Sigmoid colon (tissue), 4 donors: ENCODE measurements around the gene GPC5.

Experiments used
- EP300 ChIP-seq, 4 donors: sonication (generic); formaldehyde crosslinking; IDR thresholded peaks; one replicate each; pipeline ENCODE4 v1.6.1; 2017; ENCODE audit warnings: antibody characterized with exemption in 4 of 4
- POLR2A ChIP-seq, 2 donors: fragments of 450-650 bp; IDR thresholded peaks; one replicate each; pipeline ENCODE4 v1.6.1; 2016; ENCODE audit warnings: antibody characterized with exemption in 2 of 2, mild to moderate bottlenecking in 2 of 2, moderate library complexity in 2 of 2
- POLR2AphosphoS5 ChIP-seq, 4 donors: sonication (generic); formaldehyde crosslinking; IDR thresholded peaks; one replicate each; pipeline ENCODE4 v1.6.1; 2017; ENCODE audit warnings: antibody characterized with exemption in 4 of 4
- TF ChIP-seq, protein P1 (sequence below), 4 experiments: fragments of 450-650 bp in 3 of 4; fragments of 200-600 bp in 1 of 4; IDR thresholded peaks; one replicate each; pipeline ENCODE4 v1.5.1; 2016 to 2019; ENCODE audit warnings: antibody characterized with exemption in 4 of 4, mild to moderate bottlenecking in 3 of 4, moderate library complexity in 2 of 4

DNA sequence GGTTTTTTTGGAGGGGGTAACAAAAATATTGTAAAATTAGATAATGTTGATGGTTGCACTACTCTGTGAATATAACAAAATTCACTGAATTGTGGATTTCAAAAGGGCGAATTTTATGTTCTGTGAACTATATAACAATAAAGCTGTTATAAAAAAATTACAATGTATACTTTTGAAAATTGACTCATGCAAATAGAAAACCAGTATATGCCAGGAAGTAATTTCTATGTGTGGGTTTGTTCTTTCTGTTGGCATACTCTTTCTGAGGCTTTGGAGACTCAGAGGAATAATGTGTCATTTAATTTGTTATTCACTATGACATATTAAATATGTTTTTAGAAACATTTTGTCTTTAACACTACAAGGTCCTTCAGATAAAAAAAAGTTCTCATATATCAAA, 310.1 kb downstream of the GPC5 start:
- TF ChIP-seq, protein P1, sequence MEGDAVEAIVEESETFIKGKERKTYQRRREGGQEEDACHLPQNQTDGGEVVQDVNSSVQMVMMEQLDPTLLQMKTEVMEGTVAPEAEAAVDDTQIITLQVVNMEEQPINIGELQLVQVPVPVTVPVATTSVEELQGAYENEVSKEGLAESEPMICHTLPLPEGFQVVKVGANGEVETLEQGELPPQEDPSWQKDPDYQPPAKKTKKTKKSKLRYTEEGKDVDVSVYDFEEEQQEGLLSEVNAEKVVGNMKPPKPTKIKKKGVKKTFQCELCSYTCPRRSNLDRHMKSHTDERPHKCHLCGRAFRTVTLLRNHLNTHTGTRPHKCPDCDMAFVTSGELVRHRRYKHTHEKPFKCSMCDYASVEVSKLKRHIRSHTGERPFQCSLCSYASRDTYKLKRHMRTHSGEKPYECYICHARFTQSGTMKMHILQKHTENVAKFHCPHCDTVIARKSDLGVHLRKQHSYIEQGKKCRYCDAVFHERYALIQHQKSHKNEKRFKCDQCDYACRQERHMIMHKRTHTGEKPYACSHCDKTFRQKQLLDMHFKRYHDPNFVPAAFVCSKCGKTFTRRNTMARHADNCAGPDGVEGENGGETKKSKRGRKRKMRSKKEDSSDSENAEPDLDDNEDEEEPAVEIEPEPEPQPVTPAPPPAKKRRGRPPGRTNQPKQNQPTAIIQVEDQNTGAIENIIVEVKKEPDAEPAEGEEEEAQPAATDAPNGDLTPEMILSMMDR (IDR thresholded peaks at IDR 0.05) = no peak
- TF ChIP-seq POLR2A (IDR thresholded peaks at IDR 0.05) (no peak), EP300 (IDR thresholded peaks at IDR 0.05) (no peak), POLR2AphosphoS5 (IDR thresholded peaks at IDR 0.05) (no peak)
